H9 (cell line): ENCODE measurements around the gene FADS3. TPM values are rescaled to one million over a fixed set of nuclear protein-coding genes. Genes with fewer than 3 reads are reported as not detected.

Experiments
- DNase-seq: peaks from one replicate; pipeline ENCODE4 v3.0.0-alpha.2; 2017
- H2AFZ ChIP-seq: one replicate; pipeline ENCODE4 v1.6.1; 2013; ENCODE audit warnings: mild to moderate bottlenecking, low read length, control low read depth, moderate library complexity
- H2AK5ac ChIP-seq: 2 replicates; pipeline ENCODE4 v1.6.1; 2013; ENCODE audit warnings: low read length, control low read depth, mixed read lengths; ENCODE audit not compliant: insufficient read length
- H2BK120ac ChIP-seq: one replicate; pipeline ENCODE4 v1.6.1; 2013; ENCODE audit warnings: low read depth, mild to moderate bottlenecking, low read length, control low read depth, inconsistent platforms; ENCODE audit not compliant: poor library complexity, severe bottlenecking
- H2BK12ac ChIP-seq: 2 replicates; pipeline ENCODE4 v1.6.1; 2013; ENCODE audit warnings: low read length, control low read depth, mixed read lengths, low read depth; ENCODE audit not compliant: insufficient read length
- H2BK15ac ChIP-seq: 2 replicates; pipeline ENCODE4 v1.6.1; 2013; ENCODE audit warnings: low read depth, low read length, control low read depth
- H2BK20ac ChIP-seq: one replicate; pipeline ENCODE4 v1.6.1; 2013; ENCODE audit warnings: low read depth, mild to moderate bottlenecking, low read length, control low read depth, inconsistent platforms; ENCODE audit not compliant: poor library complexity, severe bottlenecking
- H2BK5ac ChIP-seq: 2 replicates; pipeline ENCODE4 v1.6.1; 2013; ENCODE audit warnings: low read length, control low read depth, mixed read lengths; ENCODE audit not compliant: insufficient read length
- H3K14ac ChIP-seq: 2 replicates; pipeline ENCODE4 v1.6.1; 2013; ENCODE audit warnings: low read length, control low read depth; ENCODE audit not compliant: insufficient read depth
- H3K18ac ChIP-seq: 2 replicates; pipeline ENCODE4 v1.6.1; 2013; ENCODE audit warnings: low read depth, mild to moderate bottlenecking, mixed read lengths, low read length, control low read depth; ENCODE audit not compliant: insufficient read length
- H3K23ac ChIP-seq: 2 replicates; pipeline ENCODE4 v1.6.1; 2013; ENCODE audit warnings: low read length, control low read depth, mixed read lengths, low read depth; ENCODE audit not compliant: insufficient read length
- H3K23me2 ChIP-seq: 2 replicates; pipeline ENCODE4 v1.6.1; 2013; ENCODE audit warnings: low read depth, mild to moderate bottlenecking, mixed read lengths, low read length, control low read depth; ENCODE audit not compliant: insufficient read length, poor library complexity, severe bottlenecking
- H3K27ac ChIP-seq: 2 replicates; pipeline ENCODE4 v1.5.1; 2013; ENCODE audit warnings: low read length, control low read depth, mixed read lengths, low read depth; ENCODE audit not compliant: insufficient read length
- H3K27me3 ChIP-seq: 2 replicates; pipeline ENCODE4 v1.6.1; 2013; ENCODE audit warnings: low read length, control low read depth, inconsistent platforms; ENCODE audit not compliant: insufficient read depth
- H3K4ac ChIP-seq: 2 replicates; pipeline ENCODE4 v1.6.1; 2013; ENCODE audit warnings: low read depth, mild to moderate bottlenecking, control low read depth, inconsistent platforms, low read length, moderate library complexity
- H3K4me1 ChIP-seq: 2 replicates; pipeline ENCODE4 v1.6.1; 2013; ENCODE audit warnings: low read length, control low read depth, inconsistent platforms; ENCODE audit not compliant: insufficient read depth
- H3K4me2 ChIP-seq: 2 replicates; pipeline ENCODE4 v1.6.1; 2013; ENCODE audit warnings: low read length, control low read depth, mixed read lengths; ENCODE audit not compliant: insufficient read length, insufficient read depth
- H3K56ac ChIP-seq: 2 replicates; pipeline ENCODE4 v1.6.1; 2013; ENCODE audit warnings: low read depth, mild to moderate bottlenecking, mixed read lengths, low read length, control low read depth; ENCODE audit not compliant: insufficient read length
- H3K79me1 ChIP-seq: 2 replicates; pipeline ENCODE4 v1.6.1; 2013; ENCODE audit warnings: low read depth, mild to moderate bottlenecking, moderate library complexity, low read length, control low read depth, inconsistent platforms; ENCODE audit not compliant: insufficient read depth, poor library complexity, severe bottlenecking
- H3K79me2 ChIP-seq: 2 replicates; pipeline ENCODE4 v1.6.1; 2013; ENCODE audit warnings: low read length, control low read depth, inconsistent platforms; ENCODE audit not compliant: insufficient read depth
- H3K9ac ChIP-seq: 2 replicates; pipeline ENCODE4 v1.6.1; 2013; ENCODE audit warnings: low read length, control low read depth, mixed read lengths; ENCODE audit not compliant: insufficient read length; ENCODE audit errors: extremely low read depth
- H3K9me3 ChIP-seq: one replicate; pipeline ENCODE4 v1.6.1; 2013; ENCODE audit warnings: low read depth, low read length, inconsistent platforms; ENCODE audit not compliant: control insufficient read depth
- H3T11ph ChIP-seq: one replicate; pipeline ENCODE4 v1.6.1; 2013; ENCODE audit warnings: mild to moderate bottlenecking, low read length, control low read depth, inconsistent platforms
- H4K20me1 ChIP-seq: one replicate; pipeline ENCODE4 v1.6.1; 2013; ENCODE audit not compliant: control insufficient read depth, insufficient read length, insufficient read depth
- H4K5ac ChIP-seq: 2 replicates; pipeline ENCODE4 v1.6.1; 2013; ENCODE audit warnings: low read depth, mild to moderate bottlenecking, mixed read lengths, low read length, control low read depth; ENCODE audit not compliant: insufficient read length
- H4K8ac ChIP-seq: replicated peaks from 2 replicates; pipeline ENCODE4 v1.6.1; 2013; ENCODE audit warnings: low read length, control low read depth, mixed read lengths, low read depth; ENCODE audit not compliant: insufficient read length
- H4K91ac ChIP-seq: 2 replicates; pipeline ENCODE4 v1.6.1; 2013; ENCODE audit warnings: low read depth, mild to moderate bottlenecking, moderate library complexity, mixed read lengths, low read length, control low read depth; ENCODE audit not compliant: insufficient read length
- H3K27ac Mint-ChIP-seq, 3 experiments: 2 replicates in 2 of 3; 3 replicates in 1 of 3; pipeline ENCODE4 v1.8.0; 2020 to 2021; ENCODE audit warnings: mixed read lengths in 3 of 3, mild to moderate bottlenecking in 1 of 3, moderate library complexity in 1 of 3
- H3K27me3 Mint-ChIP-seq: 2 replicates; pipeline ENCODE4 v1.8.0; 2021; ENCODE audit warnings: low read depth, mild to moderate bottlenecking, moderate library complexity, mixed read lengths
- H3K36me3 Mint-ChIP-seq, 3 experiments: 2 replicates in 2 of 3; 3 replicates in 1 of 3; pipeline ENCODE4 v1.8.0; 2020 to 2021; ENCODE audit warnings: low read depth in 3 of 3, mixed read lengths in 3 of 3; ENCODE audit not compliant: insufficient read depth in 1 of 3
- H3K4me1 Mint-ChIP-seq, 2 experiments: 2 replicates each; pipeline ENCODE4 v1.8.0; 2020; ENCODE audit warnings: mixed read lengths in 2 of 2
- H3K4me3 Mint-ChIP-seq, 2 experiments: 2 replicates in 1 of 2; 3 replicates in 1 of 2; pipeline ENCODE4 v1.8.0; 2020 to 2021; ENCODE audit warnings: mild to moderate bottlenecking in 2 of 2, mixed read lengths in 2 of 2, moderate library complexity in 1 of 2
- H3K9me3 Mint-ChIP-seq, 2 experiments: 2 replicates in 1 of 2; 3 replicates in 1 of 2; pipeline ENCODE4 v1.8.0; 2020; ENCODE audit warnings: mild to moderate bottlenecking in 2 of 2, mixed read lengths in 2 of 2, moderate library complexity in 1 of 2
- CTCF ChIP-seq: fragments of 200-600 bp; sonication (generic); conservative IDR thresholded peaks from 3 replicates; pipeline ENCODE4 v1.8.0; 2021; ENCODE audit warnings: antibody characterized with exemption, mild to moderate bottlenecking
- WGBS: extraction: QIAGEN DNeasy Blood & Tissue Kit; methylation state at CpG from one replicate; pipeline ENCODE4 v1.1.7; 2013; ENCODE audit warnings: missing lambda C conversion rate, low lambda C conversion rate, mixed read lengths; ENCODE audit not compliant: insufficient read length; ENCODE audit errors: extremely low coverage; 5-methylcytosine and 5-hydroxymethylcytosine counted together
- total RNA-seq: library from RNA; stranded (reverse); gene quantifications from 2 replicates; pipeline ENCODE4 v1.2.1, GENCODE V29; 2021

FADS3 gene
- total RNA-seq, 1 experiment from 2014 or later = 34.9 TPM

- no peak overlapping the region for H2AK5ac ChIP-seq
- H3K9ac ChIP-seq = no peak overlapping the region
- Mint-ChIP-seq H3K4me3 (no peak overlapping the region), H3K4me1 (no peaks in the 10 kb centered on the region), H3K36me3 (peaks cover 54 to 79% (median 71%) of the 10 kb centered on the region in 3 experiments), H3K27me3 (no peaks in the 10 kb centered on the region), H3K9me3 (no peaks in the 10 kb centered on the region; a peak in 1 of 5 replicates), H3K27ac (peak overlapping the region in 1 of 3 experiments; percentile 50; a peak in 1 of 7 replicates)
- no peak overlapping the region for H3K4ac ChIP-seq
- no peaks in the 10 kb centered on the region for H3K4me1 ChIP-seq
- no peak overlapping the region for H3K27ac ChIP-seq
- no peaks in the 10 kb centered on the region for H4K20me1 ChIP-seq
- no peak overlapping the region for H3T11ph ChIP-seq
- H3K79me2 ChIP-seq = no peaks in the 10 kb centered on the region
- H4K8ac ChIP-seq = no peak overlapping the region
- no peak overlapping the region for H2AFZ ChIP-seq
- no peak for DNase-seq
- no CpG with 5 or more reads among the region's 16 CpGs for WGBS
- H2BK5ac ChIP-seq = no peak overlapping the region
- no peak overlapping the region for H4K5ac ChIP-seq
- no peak overlapping the region for H2BK20ac ChIP-seq
- H2BK120ac ChIP-seq = no peak overlapping the region
- no peak overlapping the region for H4K91ac ChIP-seq
- no peak overlapping the region for H2BK12ac ChIP-seq
- H2BK15ac ChIP-seq = no peak overlapping the region
- H3K18ac ChIP-seq = no peak overlapping the region
- H3K23me2 ChIP-seq = no peaks in the 10 kb centered on the region
- no peak for TF ChIP-seq CTCF
- H3K14ac ChIP-seq = no peak overlapping the region
- no peaks in the 10 kb centered on the region for H3K79me1 ChIP-seq
- H3K56ac ChIP-seq = no peak overlapping the region
- no peaks in the 10 kb centered on the region for H3K27me3 ChIP-seq
- no peak overlapping the region for H3K4me2 ChIP-seq
- H3K23ac ChIP-seq = no peak overlapping the region
- no peaks in the 10 kb centered on the region for H3K9me3 ChIP-seq
These were observed 31.1 kb downstream of the FADS3 start for GRCh38 chr11:61860054-61860903.
